HG02938 (cell line): Measurements from ENCODE around the gene DESI1.
"Not testable (repeated sequence)": the region's sequence is repeated elsewhere in the genome, so short reads cannot be mapped to it uniquely, and the experiment has no call there.

Experiments
- ATAC-seq: cut with Tn5 transposase; IDR thresholded peaks from one replicate; pipeline ENCODE4 v1.9.1; 2021; ENCODE audit warnings: mild to moderate bottlenecking, moderate library complexity; ENCODE audit not compliant: unreplicated experiment

DESI1 gene

DNA sequence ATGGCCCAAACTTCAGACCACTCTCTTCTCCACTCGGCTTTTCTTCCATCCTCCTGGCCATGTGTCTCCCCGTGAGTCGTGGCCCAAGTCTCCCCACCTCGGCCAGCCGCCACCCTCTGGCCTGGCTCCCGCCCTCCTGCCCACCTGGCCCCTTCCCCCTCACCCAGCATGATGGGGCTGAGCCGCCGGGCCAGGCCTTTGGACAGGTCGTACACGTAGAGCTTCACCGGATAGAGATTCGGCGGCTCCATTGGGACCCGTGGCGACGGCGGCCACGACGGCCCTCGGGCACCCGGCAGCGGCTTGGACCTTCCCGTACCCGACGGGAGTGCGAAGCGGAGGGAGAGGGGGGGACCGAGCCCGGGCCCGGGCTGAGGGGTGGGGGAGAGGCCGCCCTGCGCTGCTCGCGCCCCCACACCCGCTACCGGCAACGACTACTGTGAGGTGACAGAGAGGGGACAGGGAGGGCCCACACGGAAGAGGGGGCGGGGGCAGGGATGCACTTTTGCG is at the start of gene DESI1:
TSS of gene DESI1 (minus strand) at position 455 of the 510 bp plus-strand sequence. CDS start at position 251, 204 bp downstream.
- ATAC-seq = peak; percentile 19

DNA sequence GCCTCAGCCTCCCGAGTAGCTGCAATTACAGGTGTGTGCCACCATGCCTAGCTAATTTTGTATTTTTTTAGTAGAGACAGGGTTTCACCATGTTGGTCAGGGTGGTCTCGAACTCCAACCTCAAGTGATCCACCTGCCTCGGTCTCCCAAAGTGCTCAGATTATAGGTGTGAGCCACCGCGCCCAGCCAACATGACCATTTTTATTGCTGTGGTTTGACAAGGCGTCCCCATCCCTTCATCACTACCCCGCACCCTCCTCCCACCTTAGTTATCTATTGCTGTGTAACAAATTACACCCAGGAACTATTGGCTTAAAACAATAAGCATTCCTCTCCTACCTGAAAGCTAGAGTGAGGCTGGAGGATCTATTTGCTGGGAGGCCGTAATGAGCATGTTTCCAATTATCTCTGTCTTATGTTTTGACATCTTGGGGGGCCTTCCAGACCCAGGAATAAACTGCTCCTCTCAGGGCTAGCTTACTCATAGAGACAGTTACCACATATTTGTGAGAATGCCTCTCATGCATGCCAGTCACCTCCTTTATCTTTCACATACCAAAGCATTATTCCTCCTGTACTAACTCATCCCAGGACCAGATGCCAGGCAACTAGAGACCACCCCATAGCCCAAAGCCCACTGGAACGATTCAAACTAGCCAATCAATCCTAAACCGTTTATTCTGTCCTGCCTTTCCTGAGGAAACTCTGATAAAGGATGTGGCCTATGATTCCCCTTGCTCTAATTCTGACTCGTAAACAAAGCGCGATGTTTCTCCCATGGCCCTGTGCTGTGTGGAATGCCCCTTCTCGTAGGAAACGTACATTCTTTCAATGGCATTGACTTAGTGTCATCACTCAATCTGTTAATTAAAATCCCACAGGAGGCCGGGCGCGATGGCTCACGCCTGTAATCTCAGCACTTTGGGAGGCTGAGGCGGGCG is 48.4 kb upstream of the DESI1 start:
- no peak for ATAC-seq

GRCh38 chr22:41664951-41665350 is 44.1 kb upstream of the DESI1 start:
- no peak for ATAC-seq

DNA sequence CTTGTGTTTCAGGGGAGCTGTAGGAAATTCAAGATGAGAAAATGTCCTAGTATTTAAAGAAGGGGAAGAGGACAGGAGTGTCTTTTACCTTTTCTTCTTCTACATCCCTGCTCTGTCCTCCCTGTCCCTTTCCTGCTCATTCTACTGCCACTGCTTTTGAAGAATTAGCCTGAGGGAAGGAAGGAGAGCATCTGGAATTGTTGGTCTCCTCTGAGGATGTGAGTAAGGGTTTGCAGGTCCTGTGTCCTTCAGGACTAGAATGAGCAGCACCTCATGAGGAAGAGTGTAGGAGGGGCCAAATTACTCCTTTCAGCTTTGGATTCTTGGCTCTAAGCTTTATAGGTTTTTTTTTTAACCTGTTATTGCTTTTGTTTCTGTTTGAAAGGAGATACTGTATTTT is 43.6 kb upstream of the DESI1 start:
- ATAC-seq = no peak

- ATAC-seq = not testable (repeated sequence)
These were observed 42.8 kb upstream of the DESI1 start for GRCh38 chr22:41663594-41663993.

DNA sequence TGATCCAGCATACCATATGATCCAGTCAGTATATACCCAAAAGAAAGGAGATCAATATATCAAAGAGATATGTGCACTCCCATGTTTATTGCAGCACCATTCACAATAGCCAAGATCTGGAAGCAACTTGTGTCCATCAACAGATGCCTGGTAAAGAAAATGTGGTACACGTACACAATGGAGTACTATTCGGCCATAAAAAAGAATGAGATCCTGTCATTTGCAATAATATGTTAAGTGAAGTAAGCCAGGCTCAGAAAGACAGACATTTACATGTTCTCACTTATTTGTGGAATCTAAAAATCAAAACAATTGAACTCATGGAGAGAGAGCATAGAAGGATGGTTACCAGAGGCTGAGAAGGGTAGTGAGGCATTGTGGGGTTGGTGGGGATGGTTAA is 40.9 kb upstream of the DESI1 start:
- ATAC-seq = no peak

DNA sequence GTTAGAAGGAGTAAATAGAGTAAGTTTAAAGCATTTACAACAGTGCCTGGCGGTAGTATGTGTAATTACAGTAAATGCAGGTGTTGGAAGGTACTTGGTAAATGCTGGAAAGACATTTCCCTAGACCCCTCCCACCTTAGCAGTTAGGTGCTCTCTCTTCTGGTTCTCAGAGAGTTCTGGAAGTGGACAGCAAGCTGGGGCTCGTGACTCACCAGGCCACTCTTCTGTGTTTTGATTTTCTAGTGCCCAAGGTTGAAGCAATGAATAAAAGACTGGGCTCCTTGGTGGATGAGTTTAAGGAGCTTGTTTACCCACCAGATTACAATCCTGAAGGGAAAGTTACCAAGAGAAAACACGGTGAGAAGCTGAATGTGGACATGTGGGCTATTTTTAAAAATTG is 40.2 kb upstream of the DESI1 start:
- no peak for ATAC-seq

DNA sequence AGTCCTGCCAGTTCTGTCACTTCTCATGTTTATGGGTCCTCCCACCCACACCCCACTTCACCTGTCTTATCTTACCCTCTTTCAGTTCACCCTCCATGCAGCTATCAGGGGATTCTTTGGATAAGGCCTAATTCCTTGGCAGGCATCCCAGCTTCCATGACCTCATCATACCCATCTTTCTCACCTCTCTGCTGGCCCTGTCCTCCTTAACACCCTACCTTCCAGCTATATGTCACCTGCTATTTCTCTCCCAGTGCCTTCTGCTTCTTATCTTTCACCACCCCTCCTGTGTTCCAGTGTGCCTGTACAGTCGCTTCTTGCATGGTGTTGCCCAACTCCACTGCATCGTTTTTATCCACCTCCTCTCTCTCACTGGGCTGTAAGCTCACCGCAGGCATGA is 39.6 kb upstream of the DESI1 start:
- ATAC-seq = no peak

- no peak for ATAC-seq
These were observed 39.1 kb upstream of the DESI1 start for GRCh38 chr22:41659941-41660340.

GRCh38 chr22:41658869-41659268 is 38.0 kb upstream of the DESI1 start:
- no peak for ATAC-seq

GRCh38 chr22:41657709-41658108 is 36.9 kb upstream of the DESI1 start:
- no peak for ATAC-seq

DNA sequence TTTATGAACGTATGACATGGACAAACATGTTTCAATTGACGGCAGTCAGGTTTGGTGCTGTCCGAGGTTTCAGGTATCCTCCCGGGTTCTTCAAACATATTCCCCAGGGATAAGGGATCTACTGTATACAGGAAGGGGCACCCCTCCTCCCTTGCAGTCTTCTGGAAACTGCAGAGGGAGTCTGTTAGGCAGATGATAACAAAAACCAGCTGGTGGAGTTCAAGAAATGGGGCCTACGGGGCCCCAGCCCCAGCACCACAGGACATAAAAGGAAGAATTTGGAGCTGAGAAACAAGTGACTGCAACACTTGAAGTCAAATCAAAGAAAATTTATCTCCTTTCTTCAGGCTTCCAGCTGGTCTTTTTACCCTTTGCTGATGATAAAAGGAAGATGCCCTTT is 35.7 kb upstream of the DESI1 start:
- no peak for ATAC-seq

GRCh38 chr22:41654322-41654721 is 33.5 kb upstream of the DESI1 start:
- ATAC-seq = no peak

DNA sequence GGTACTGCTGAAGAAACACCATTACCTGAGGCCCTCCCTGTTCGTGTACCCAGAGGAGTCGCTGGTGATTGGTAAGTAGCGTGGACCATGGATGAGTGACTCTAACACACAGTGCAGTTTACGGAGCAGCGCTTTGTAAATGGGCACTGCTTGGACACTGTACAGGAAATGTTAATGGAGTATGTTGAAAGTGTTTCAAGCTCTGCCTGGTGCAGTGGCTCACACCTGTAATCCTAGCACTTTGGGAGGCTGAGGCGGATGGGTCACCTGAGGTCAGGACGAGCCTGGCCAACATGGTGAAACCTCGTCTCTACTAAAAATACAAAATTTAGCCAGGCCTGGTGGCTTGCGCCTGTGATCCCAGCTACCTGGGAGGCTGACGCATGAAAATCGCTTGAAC is 30.0 kb upstream of the DESI1 start:
- no peak for ATAC-seq

DNA sequence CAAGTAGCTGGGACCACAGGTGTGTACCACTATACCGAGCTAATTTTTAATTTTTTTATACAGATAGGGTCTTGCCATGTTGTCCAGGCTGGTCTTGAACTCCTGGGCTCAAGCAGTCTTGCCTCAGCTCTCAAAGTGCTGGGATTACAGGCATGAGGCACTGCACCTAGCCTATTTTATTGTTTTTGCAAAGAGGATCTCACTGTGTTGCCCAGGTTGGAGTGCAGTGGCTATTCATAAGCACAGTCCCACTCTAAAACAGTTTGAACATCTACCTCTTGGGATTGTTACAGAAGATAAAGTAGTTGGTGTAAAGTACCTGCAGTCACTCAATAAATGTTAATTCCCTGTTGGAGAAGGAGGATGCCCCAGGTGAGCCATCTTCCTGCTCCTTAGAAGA is 29.4 kb upstream of the DESI1 start:
- no peak for ATAC-seq

DNA sequence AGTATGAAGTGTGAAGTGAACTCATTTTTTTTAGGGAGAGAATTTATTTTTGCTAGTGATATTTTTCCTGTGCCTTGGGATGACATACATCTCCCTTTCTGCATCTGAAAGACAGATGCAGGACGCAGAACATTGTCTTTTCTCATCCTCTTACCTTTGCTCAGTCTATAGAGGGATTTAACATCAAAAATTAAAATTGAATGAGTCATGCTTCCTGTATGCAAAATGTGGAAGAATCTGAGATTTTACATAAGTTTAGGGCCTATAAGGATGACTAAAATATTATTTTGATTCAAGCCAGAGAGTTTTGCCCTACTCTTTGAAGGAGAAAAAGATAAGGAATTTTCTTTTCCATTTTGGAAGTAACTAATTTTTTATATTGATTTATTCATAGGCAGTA is 27.6 kb upstream of the DESI1 start:
- no peak for ATAC-seq

GRCh38 chr22:41647771-41648170 is 26.9 kb upstream of the DESI1 start:
- no peak for ATAC-seq

DNA sequence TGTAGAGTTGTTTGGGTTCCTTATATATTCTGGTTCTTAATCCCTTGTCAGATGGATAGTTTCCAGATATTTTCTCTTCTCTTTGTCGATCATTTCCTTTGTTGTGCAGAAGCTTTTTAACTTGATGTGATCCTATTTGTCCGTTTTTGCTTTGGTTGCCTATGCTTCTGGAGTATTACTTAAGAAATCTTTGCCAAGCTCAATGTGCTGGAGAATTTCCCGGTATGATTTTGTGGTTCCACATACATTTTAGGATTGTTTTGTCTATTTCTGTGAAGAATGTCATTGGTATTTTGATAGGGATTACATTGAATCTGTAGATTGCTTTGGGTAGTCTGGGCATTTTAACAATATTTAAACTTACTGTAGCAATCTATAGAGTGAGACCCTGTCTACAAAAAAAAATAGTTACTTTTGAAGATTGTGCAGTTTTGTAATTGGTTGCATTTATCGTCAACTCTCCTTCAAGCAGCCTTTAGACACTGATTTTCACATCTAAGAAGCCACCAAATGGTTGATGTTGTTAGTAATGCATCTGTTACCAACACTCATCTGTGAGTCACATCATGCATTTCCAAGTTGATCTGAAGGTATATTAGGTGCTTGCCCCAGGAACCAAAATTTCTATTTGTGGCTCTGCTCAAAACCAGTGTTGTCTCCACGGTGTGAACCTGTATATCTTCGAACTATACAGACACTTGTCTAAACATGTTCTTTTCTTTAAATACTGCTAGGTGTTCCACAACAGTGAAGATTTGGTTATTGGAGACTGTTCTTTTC is 21.7 kb upstream of the DESI1 start:
- ATAC-seq = no peak

DNA sequence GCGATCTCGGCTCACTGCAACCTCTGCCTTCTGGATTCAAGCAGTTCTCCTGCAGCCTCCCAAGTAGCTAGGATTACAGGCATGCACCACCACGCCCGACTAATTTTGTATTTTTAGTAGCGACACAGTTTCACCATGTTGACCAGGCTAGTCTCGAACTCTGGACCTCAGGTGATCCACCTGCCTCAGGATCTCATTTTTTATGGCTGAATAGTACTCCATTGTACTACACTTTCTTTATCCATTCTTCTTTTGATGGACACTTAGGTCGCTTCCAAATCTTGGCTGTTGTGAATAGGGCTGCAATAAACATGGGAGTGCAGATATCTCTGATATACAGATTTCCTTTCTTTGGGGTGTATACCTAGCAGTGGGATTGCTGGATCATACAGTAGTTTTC is 21.0 kb upstream of the DESI1 start:
- ATAC-seq = no peak

- ATAC-seq = no peak
These were observed 17.9 kb upstream of the DESI1 start for GRCh38 chr22:41638748-41639147.

GRCh38 chr22:41638124-41638523 is 17.3 kb upstream of the DESI1 start:
- ATAC-seq = no peak

DNA sequence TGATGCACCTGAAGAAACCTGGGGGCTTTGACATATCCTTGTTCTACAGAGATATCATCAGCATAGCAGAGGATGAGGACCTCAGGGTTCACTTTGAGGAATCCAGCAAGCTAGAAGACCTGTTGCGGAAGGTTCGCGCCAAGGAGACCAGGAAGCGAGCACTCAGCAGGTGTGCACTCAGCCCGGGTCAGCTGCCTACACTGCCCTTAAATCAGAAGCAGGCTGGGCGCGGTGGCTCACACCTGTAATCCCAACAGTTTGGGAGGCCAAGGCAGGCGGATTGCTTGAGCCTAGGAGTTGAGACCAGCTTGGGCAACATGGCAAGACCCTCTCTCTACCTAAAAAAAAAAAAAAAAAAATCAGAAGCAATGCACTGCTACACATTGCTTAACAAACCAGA is 16.8 kb upstream of the DESI1 start:
- ATAC-seq = not testable (repeated sequence)
